Brain microvascular endothelial cell (primary cell): Measurements from ENCODE around the gene DHX38.

Experiments
- DNase-seq: peaks from one replicate; pipeline ENCODE4 v3.0.0-alpha.2; 2020
- H3K27ac ChIP-seq: fragments of 250-450 bp; sonication (Bioruptor Pico); 2 replicates; pipeline ENCODE4 v1.5.1; 2020; ENCODE audit warnings: mild to moderate bottlenecking, moderate library complexity
- H3K27me3 ChIP-seq: fragments of 250-450 bp; sonication (Bioruptor Pico); replicated peaks from 2 replicates; pipeline ENCODE4 v1.5.1; 2020; ENCODE audit warnings: mild to moderate bottlenecking
- H3K36me3 ChIP-seq: fragments of 250-450 bp; sonication (Bioruptor Pico); replicated peaks from 2 replicates; pipeline ENCODE4 v1.5.1; 2020; ENCODE audit warnings: mild to moderate bottlenecking
- H3K4me3 ChIP-seq: 2 replicates; pipeline ENCODE4 v1.5.1; 2011; ENCODE audit warnings: low read depth, mild to moderate bottlenecking, control low read depth, low read length, moderate library complexity
- in situ Hi-C: cut with HindIII; loops from 2 replicates; pipeline ENCODE4 v1.10.0; 2017; ENCODE audit warnings: low sequenced_read_pairs, low pct_ligation_motif_present
- TF ChIP-seq, protein P1 (sequence below): IDR thresholded peaks from 2 replicates; pipeline ENCODE4 v1.5.1; 2011; ENCODE audit warnings: low read depth, mild to moderate bottlenecking, moderate library complexity, low read length, control low read depth, inconsistent platforms; ENCODE audit errors: missing control alignments

Gene DHX38

DNA sequence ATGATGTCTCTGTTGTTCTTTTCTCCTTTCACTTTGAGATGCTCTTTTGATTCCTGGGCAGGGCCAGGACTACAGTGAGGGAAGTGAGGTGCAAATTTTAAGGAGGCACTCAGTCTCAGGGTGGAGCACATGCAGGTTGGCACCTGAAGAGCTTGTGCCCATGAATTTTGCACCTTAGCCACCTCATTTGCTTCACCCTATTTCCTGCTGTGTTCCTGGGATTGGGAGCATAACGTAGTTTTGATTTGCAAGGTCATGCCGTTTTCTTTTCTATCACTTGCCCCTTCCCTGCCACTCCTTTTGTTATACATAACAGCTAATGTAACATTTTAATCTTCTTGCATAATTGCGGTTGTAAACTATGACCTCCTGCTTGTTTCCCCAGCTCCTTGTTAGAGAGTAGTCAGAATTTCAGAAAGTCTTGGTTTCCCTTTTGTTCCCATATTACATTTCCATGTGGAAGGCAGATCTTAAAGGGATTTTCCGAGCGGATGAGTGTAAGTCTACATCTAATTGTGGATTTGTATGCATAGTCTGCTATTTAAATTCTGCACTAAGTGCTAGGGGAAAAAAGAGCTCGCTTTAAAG is 68.6 kb downstream of the DHX38 start:
- TF ChIP-seq, protein P1, sequence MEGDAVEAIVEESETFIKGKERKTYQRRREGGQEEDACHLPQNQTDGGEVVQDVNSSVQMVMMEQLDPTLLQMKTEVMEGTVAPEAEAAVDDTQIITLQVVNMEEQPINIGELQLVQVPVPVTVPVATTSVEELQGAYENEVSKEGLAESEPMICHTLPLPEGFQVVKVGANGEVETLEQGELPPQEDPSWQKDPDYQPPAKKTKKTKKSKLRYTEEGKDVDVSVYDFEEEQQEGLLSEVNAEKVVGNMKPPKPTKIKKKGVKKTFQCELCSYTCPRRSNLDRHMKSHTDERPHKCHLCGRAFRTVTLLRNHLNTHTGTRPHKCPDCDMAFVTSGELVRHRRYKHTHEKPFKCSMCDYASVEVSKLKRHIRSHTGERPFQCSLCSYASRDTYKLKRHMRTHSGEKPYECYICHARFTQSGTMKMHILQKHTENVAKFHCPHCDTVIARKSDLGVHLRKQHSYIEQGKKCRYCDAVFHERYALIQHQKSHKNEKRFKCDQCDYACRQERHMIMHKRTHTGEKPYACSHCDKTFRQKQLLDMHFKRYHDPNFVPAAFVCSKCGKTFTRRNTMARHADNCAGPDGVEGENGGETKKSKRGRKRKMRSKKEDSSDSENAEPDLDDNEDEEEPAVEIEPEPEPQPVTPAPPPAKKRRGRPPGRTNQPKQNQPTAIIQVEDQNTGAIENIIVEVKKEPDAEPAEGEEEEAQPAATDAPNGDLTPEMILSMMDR, result no peak
- Histone ChIP-seq H3K27me3 (no peaks in the 10 kb centered on the region), H3K36me3 (no peaks in the 10 kb centered on the region), H3K27ac (no peak overlapping the region), H3K4me3 (no peak overlapping the region)
- in situ Hi-C loops, result no loop called here
- DNase-seq, result no peak
